Stimulated activated naive CD8-positive, alpha-beta T cell treated with anti-CD3 and anti-CD28 coated beads, Interleukin-15, Interleukin-2, amounts not matched to agents 100 U/mL and 50 U/mL, for 24 hours (primary cell): ENCODE measurements around the gene TADA2B.
A peak's percentile ranks its signal among the peaks of the same experiment; 100 is the strongest.

Experiments used
- ATAC-seq: fragments of 150-1000 bp; cut with Tn5 transposase; one replicate; pipeline ENCODE4 v1.10.0; 2021
- DNase-seq: peaks from one replicate; pipeline ENCODE4 v3.0.0; 2021

The TADA2B gene

GRCh38 chr4:7041801-7042502, 1.2 kb upstream of the TADA2B start:
- no peak for DNase-seq
- no peak for ATAC-seq

GRCh38 chr4:7042503-7043283, 479 bp upstream of the TADA2B start:
- DNase-seq, result peak; percentile 95
- peak; percentile 93 for ATAC-seq

GRCh38 chr4:7044137-7044930, 1.2 kb downstream of the TADA2B start:
- DNase-seq (no peak), ATAC-seq (no peak)

- no peak for ATAC-seq
Measured at GRCh38 chr4:7045553-7045952, 2.4 kb downstream of the TADA2B start.

GRCh38 chr4:7045961-7046921, 3.1 kb downstream of the TADA2B start:
- DNase-seq, result no peak
- ATAC-seq, result no peak

More at GRCh38 chr4:7045553-7045952, 2.4 kb downstream of the TADA2B start:
- DNase-seq, result no peak

- DNase-seq (no peak), ATAC-seq (no peak)
Measured at GRCh38 chr4:7046971-7047370, 3.8 kb downstream of the TADA2B start.

GRCh38 chr4:7048642-7049041, 5.5 kb downstream of the TADA2B start:
- ATAC-seq (no peak), DNase-seq (no peak)

GRCh38 chr4:7049295-7049694, 6.1 kb downstream of the TADA2B start:
- DNase-seq (no peak), ATAC-seq (no peak)

- DNase-seq, result no peak
- ATAC-seq, result no peak
Measured at GRCh38 chr4:7049739-7050138, 6.6 kb downstream of the TADA2B start.

- ATAC-seq, result no peak
- DNase-seq, result no peak
Measured at GRCh38 chr4:7050481-7051143, 7.4 kb downstream of the TADA2B start.

- DNase-seq (no peak), ATAC-seq (no peak)
Measured at GRCh38 chr4:7051144-7051495, 7.9 kb downstream of the TADA2B start.

GRCh38 chr4:7051905-7052304, 8.7 kb downstream of the TADA2B start:
- no peak for ATAC-seq

GRCh38 chr4:7052313-7052712, 9.1 kb downstream of the TADA2B start:
- ATAC-seq, result no peak
- DNase-seq, result peak; percentile 1

More at GRCh38 chr4:7051905-7052304, 8.7 kb downstream of the TADA2B start:
- no peak for DNase-seq

- DNase-seq (peak; percentile 21), ATAC-seq (no peak)
Measured at GRCh38 chr4:7052923-7053715, 9.9 kb downstream of the TADA2B start.

- DNase-seq (no peak), ATAC-seq (no peak)
Measured at GRCh38 chr4:7054106-7054880, 11.1 kb downstream of the TADA2B start.

GRCh38 chr4:7055111-7055989, 12.2 kb downstream of the TADA2B start:
- no peak for DNase-seq
- ATAC-seq, result no peak

- ATAC-seq (no peak), DNase-seq (peak; percentile 2)
Measured at GRCh38 chr4:7055990-7056325, 12.8 kb downstream of the TADA2B start.

GRCh38 chr4:7058792-7059191, 15.6 kb downstream of the TADA2B start:
- DNase-seq, result no peak
- no peak for ATAC-seq

GRCh38 chr4:7059662-7060061, 16.5 kb downstream of the TADA2B start:
- ATAC-seq (no peak), DNase-seq (no peak)
